Tibial nerve (tissue), 4 donors: ENCODE data around the gene RAP1GAP2. TPM values are rescaled to one million over a fixed set of nuclear protein-coding genes. Genes with fewer than 3 reads are reported as not detected.
A peak's percentile ranks its signal among the peaks of the same experiment; 100 is the strongest.
"Not testable (repeated sequence)": the region's sequence is repeated elsewhere in the genome, so short reads cannot be mapped to it uniquely, and the experiment has no call there.

Experiments
- DNase-seq, 2 donors: peaks; one replicate each; pipeline ENCODE4 v3.0.0-alpha.2; 2019; ENCODE audit warnings: low spot score in 2 of 2
- H3K27ac ChIP-seq, 4 donors: fragments of 200-600 bp; sonication (generic) in 3 of 4; one replicate each; pipeline ENCODE4 v1.5.1; 2017 to 2019; ENCODE audit warnings: mild to moderate bottlenecking in 1 of 4
- H3K27me3 ChIP-seq, 2 donors: fragments of 200-600 bp; sonication (generic) in 1 of 2; one replicate each; pipeline versions ENCODE4 v1.5.1 to v1.6.0; 2017 to 2019
- H3K36me3 ChIP-seq, 3 donors: fragments of 200-600 bp; sonication (generic); one replicate each; pipeline ENCODE4 v1.5.1; 2018 to 2019
- H3K4me1 ChIP-seq, 4 donors: fragments of 200-600 bp; sonication (generic) in 3 of 4; one replicate each; pipeline ENCODE4 v1.5.1; 2017 to 2019
- H3K4me3 ChIP-seq, 4 donors: fragments of 200-600 bp; sonication (generic) in 3 of 4; one replicate each; pipeline ENCODE4 v1.5.1; 2017 to 2019; ENCODE audit warnings: mild to moderate bottlenecking in 1 of 4, moderate library complexity in 1 of 4
- H3K9me3 ChIP-seq, 4 donors: fragments of 200-600 bp; sonication (generic) in 3 of 4; one replicate each; pipeline ENCODE4 v1.5.1; 2017 to 2019
- EP300 ChIP-seq, 2 donors: sonication (generic); formaldehyde crosslinking; IDR thresholded peaks; one replicate each; pipeline ENCODE4 v1.6.1; 2017; ENCODE audit warnings: antibody characterized with exemption in 2 of 2, mild to moderate bottlenecking in 1 of 2
- POLR2A ChIP-seq, 2 donors: fragments of 450-650 bp; IDR thresholded peaks; one replicate each; pipeline ENCODE4 v1.6.1; 2017; ENCODE audit warnings: antibody characterized with exemption in 2 of 2, mild to moderate bottlenecking in 2 of 2, moderate library complexity in 2 of 2
- WGBS, 2 donors: methylation state at CpG; one replicate each; pipeline ENCODE4 v1.1.5; 2018; 5-methylcytosine and 5-hydroxymethylcytosine counted together
- small RNA-seq: library from RNA; depleted of rRNA; stranded (forward); fragments of <200 nt; gene quantifications from one replicate; pipeline ENCODE3, GENCODE V24; 2016
- total RNA-seq, 4 donors: library from RNA; depleted of rRNA; stranded (reverse); fragments of >200 nt; gene quantifications; one replicate each; pipeline ENCODE4 v1.1.0, GENCODE V29; 2016
- TF ChIP-seq, protein P1 (sequence below), 5 experiments: fragments of 200-600 bp in 3 of 5; fragments of 450-650 bp in 2 of 5; sonication (generic) in 3 of 5; IDR thresholded peaks; one replicate each; pipeline ENCODE4 v1.5.1; 2016 to 2019; ENCODE audit warnings: antibody characterized with exemption in 5 of 5, mild to moderate bottlenecking in 3 of 5, moderate library complexity in 2 of 5

RAP1GAP2 gene
- total RNA-seq, 4 donors from 2014 or later = 5.4 to 18.2 (median 11.9) TPM

DNA sequence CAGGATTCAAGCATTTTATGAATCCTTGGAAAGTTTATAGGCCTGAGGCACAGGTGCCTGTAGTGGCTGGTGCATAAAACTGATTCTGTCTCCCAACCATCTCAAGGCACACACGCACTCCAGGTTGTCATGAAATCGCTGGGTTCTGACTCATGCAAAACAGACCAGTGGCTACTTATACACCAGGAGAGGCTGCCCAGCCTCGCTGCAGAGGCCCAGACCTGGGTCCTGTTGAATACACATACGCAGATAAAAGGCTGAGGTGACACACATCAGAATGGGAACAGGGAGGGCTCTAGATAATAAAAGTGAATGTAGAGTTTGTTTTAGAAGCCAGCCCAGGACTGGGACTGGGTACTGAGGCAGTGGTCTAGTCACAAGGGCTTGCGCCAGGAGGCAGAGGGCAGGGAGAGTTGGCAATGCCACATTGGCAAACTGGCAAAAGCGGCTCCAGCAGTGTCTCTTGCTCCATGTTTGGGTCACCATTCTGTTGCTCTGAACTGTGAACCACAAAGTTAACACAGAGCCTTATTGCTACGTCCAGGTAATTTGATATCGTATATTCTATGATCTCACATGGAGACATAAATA is 253.6 kb downstream of the RAP1GAP2 start:
- peaks cover 0 to 12% (median 4%) of the 10 kb centered on the region in 4 donors for H3K4me1 ChIP-seq
- no peaks in the 10 kb centered on the region for H3K36me3 ChIP-seq
- no peak for DNase-seq
- no peaks in the 10 kb centered on the region for H3K27me3 ChIP-seq
- 88 to 90% methylated on average over 8 of the region's 8 CpGs for WGBS, 2 donors
- TF ChIP-seq, protein P1, sequence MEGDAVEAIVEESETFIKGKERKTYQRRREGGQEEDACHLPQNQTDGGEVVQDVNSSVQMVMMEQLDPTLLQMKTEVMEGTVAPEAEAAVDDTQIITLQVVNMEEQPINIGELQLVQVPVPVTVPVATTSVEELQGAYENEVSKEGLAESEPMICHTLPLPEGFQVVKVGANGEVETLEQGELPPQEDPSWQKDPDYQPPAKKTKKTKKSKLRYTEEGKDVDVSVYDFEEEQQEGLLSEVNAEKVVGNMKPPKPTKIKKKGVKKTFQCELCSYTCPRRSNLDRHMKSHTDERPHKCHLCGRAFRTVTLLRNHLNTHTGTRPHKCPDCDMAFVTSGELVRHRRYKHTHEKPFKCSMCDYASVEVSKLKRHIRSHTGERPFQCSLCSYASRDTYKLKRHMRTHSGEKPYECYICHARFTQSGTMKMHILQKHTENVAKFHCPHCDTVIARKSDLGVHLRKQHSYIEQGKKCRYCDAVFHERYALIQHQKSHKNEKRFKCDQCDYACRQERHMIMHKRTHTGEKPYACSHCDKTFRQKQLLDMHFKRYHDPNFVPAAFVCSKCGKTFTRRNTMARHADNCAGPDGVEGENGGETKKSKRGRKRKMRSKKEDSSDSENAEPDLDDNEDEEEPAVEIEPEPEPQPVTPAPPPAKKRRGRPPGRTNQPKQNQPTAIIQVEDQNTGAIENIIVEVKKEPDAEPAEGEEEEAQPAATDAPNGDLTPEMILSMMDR (IDR thresholded peaks at IDR 0.05) = no peak
- TF ChIP-seq EP300 (IDR thresholded peaks at IDR 0.05) (no peak), POLR2A (IDR thresholded peaks at IDR 0.05) (no peak)
- peak overlapping the region in 2 of 4 donors; percentile 59 to 62 for H3K4me3 ChIP-seq
- H3K27ac ChIP-seq = no peak overlapping the region
- no peaks in the 10 kb centered on the region for H3K9me3 ChIP-seq

DNA sequence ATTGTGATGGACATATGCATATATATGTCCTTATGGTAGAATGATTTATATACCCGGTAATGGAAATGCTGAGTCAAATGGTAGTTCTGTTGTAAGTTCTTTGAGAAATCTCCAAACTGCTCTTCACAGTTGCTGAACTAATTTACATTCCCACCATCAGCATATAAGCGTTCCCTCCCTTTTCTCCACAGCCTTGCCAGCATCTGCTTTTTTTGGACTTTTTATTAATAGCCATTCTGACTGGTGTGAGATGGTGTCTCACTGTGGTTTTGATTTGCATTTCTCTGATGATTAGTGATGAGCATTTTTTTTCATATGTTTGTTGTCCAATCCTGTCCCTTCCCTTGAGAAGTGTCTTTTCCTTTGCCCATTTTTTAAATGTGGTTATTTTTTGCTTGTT is 258.6 kb downstream of the RAP1GAP2 start:
- not testable (repeated sequence) for H3K36me3 ChIP-seq, H3K27ac ChIP-seq, H3K27me3 ChIP-seq, H3K4me1 ChIP-seq, H3K9me3 ChIP-seq, DNase-seq, H3K4me3 ChIP-seq
- 100% methylated on average over 1 of the region's 2 CpGs for WGBS, 2 donors

DNA sequence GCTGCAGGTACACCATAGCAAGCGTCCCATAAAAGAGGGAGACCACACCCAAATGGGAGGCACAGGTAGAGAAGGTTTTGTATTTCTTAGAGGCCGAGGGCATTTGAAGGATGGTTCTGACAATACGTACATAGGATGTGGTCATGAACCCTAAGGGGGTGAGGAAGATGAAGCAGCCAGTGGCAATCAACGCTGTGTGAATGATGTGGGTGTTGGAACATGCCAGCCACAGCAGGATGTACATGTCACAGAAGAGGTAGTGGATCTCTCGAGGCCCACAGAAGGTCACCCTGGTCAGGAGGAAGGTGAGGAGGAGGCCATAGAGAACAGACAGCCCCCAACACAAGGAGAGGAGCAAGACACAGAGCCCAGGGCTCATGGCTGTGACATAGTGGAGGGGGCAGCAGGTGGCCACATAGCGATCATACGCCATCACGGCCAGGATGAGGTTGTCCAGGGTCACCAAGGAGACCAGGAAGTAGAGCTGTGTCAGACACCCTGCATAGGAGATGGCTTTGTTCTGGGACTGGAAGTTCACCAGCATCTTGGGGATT is 266.7 kb downstream of the RAP1GAP2 start:
- WGBS, 2 donors = 81 to 84% methylated on average over 8 of the region's 8 CpGs
- H3K4me1 ChIP-seq, H3K27me3 ChIP-seq, H3K36me3 ChIP-seq, H3K27ac ChIP-seq, DNase-seq, H3K9me3 ChIP-seq, H3K4me3 ChIP-seq: not testable (repeated sequence)

DNA sequence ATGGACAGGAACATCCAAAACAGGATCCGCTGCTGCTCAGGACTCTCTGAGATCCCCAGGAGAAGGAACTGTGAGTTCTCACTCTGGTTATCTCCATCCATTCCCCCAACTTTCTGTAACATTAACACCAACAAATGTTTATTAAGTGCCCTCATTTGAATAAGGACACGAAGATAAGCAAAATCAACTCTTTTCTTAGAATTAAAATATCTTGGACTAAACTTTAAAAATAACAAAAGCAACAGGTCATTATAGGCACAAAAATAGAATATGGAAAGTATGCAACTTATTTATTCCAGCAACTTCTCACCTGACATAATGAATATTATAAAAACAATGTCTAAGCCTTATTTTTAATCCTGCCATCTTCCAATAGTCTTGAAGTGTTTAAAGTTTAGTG is 267.3 kb downstream of the RAP1GAP2 start, which contains the start of gene OR1D5:
Gene OR1D5, minus strand, starts transcription at position 101 of the 400 bp plus-strand sequence. Its CDS starts 0 bp downstream, at position 101.
- H3K4me3 ChIP-seq, H3K27me3 ChIP-seq, H3K27ac ChIP-seq, H3K36me3 ChIP-seq, H3K4me1 ChIP-seq, DNase-seq, H3K9me3 ChIP-seq: not testable (repeated sequence)
- WGBS, 2 donors = 71 to 78% methylated on average over 1 of the region's 2 CpGs

DNA sequence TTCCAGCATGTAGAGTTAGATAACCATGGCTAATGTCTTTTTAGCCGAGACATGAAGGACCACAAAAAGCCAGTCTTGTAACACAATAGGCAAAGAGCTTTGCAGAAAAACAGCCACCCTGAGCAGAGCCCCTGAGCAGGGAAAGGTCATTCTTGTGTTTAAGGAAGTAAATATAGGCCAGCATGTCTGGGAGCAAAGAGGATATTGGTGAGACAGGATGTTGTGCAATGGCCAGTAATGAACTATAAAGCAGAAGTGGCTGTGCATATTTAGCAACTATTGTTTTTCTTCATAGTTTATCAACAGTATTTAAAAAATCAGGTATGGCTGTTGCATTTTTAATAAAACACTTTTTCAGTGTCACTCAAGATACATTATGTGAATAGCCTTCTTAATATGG is 269.0 kb downstream of the RAP1GAP2 start:
- H3K36me3 ChIP-seq, H3K4me3 ChIP-seq, DNase-seq, H3K27me3 ChIP-seq, H3K4me1 ChIP-seq, H3K27ac ChIP-seq, H3K9me3 ChIP-seq: not testable (repeated sequence)
- WGBS, 2 donors = 20 to 38% methylated on average over 1 of the region's 1 CpG

DNA sequence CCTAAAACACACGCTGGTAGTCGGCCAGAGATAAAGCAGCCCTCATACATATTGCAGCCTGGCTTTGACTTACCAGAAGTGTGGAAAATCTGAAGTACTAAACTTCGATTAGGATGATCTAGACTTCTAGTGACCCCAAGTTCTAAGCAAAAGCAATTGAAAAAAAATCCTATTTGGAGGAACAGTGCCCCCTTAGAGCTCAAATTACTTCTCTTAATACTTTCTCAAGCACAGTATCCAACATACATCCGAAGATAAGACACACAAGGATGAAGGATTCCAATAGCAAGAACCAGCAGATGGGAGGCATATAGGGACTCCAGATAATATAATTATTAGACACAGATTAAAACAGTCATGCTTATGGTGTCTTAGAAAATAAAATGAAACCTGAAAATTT is 277.6 kb downstream of the RAP1GAP2 start:
- H3K4me3 ChIP-seq, H3K27me3 ChIP-seq: not testable (repeated sequence)
- WGBS, 2 donors = 46 to 86% methylated on average over 4 of the region's 4 CpGs

More for the DNA sequence above, 277.6 kb downstream of the RAP1GAP2 start:
- not testable (repeated sequence) for H3K4me1 ChIP-seq, DNase-seq, H3K36me3 ChIP-seq, H3K27ac ChIP-seq, H3K9me3 ChIP-seq

Small RNAs within 50 kb of the gene (small RNA-seq; reads per million reads assigned to genes)
- gene MIR1253 (not detected), gene hsa-mir-1253 (not detected)

Other genes starting within 250 kb of the RAP1GAP2 start
- 100 to 1,000 TPM; 105 to 185 (median 139) TPM for gene PAFAH1B1, start 202.8 kb upstream of the RAP1GAP2 start, total RNA-seq
- gene CLUH, start 84.7 kb upstream of the RAP1GAP2 start, total RNA-seq = 100 to 1,000 TPM in 1 of 4 donors, 10 to 100 TPM in 3; 45.4 to 118 (median 56.1) TPM
- under 1 TPM in 1 of 4 donors, not detected in 3; 0.30 TPM for gene CCDC92B, start 46.8 kb upstream of the RAP1GAP2 start, total RNA-seq